HG02852 (cell line): Measurements from ENCODE around the gene IQGAP2.
"Not testable (repeated sequence)": the region's sequence is repeated elsewhere in the genome, so short reads cannot be mapped to it uniquely, and the experiment has no call there.

ENCODE experiments used
- ATAC-seq: cut with Tn5 transposase; IDR thresholded peaks from one replicate; pipeline ENCODE4 v1.9.1; 2021; ENCODE audit warnings: mild to moderate bottlenecking, moderate library complexity; ENCODE audit not compliant: unreplicated experiment

Gene IQGAP2

GRCh38 chr5:76493190-76493837 is 90.2 kb downstream of the IQGAP2 start:
- ATAC-seq: no peak

- ATAC-seq: no peak
Measured at GRCh38 chr5:76494201-76494600, 91.1 kb downstream of the IQGAP2 start.

GRCh38 chr5:76495870-76496269 is 92.8 kb downstream of the IQGAP2 start:
- no peak for ATAC-seq

- ATAC-seq: no peak
Measured at GRCh38 chr5:76497065-76497460, 94.0 kb downstream of the IQGAP2 start.

- ATAC-seq: no peak
Measured at GRCh38 chr5:76497986-76498717, 95.1 kb downstream of the IQGAP2 start.

DNA sequence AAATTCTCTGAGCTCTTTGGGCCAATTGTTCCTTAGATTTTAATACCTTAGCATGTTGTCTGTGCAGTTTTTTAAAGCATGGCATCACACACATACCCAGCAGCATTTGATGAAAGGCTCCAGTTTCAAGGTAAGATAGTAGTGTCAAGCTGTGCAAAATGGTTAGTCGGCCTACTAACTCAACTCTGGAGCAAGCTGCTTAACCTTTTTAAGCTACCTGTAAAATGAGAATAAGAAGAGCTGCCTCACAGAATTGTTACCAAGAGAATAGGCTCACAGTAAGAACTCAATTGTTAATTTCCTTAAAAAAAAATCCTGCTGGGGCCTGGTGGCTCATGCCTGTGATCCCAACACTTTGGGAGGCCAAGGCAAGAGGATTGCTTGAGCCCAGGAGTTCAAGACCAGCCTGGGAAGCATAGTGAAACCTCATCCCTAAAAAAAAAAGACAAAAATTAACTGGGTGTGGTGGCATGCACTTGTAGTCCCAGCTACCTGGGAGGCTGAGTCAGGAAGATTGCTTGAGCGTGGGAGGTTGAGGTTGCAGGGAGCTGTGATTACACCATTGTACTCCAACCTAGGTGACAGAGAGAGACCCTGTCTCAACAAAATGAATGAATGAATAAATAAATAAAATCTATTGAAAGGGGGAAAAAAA is 96.5 kb downstream of the IQGAP2 start:
- no peak for ATAC-seq

DNA sequence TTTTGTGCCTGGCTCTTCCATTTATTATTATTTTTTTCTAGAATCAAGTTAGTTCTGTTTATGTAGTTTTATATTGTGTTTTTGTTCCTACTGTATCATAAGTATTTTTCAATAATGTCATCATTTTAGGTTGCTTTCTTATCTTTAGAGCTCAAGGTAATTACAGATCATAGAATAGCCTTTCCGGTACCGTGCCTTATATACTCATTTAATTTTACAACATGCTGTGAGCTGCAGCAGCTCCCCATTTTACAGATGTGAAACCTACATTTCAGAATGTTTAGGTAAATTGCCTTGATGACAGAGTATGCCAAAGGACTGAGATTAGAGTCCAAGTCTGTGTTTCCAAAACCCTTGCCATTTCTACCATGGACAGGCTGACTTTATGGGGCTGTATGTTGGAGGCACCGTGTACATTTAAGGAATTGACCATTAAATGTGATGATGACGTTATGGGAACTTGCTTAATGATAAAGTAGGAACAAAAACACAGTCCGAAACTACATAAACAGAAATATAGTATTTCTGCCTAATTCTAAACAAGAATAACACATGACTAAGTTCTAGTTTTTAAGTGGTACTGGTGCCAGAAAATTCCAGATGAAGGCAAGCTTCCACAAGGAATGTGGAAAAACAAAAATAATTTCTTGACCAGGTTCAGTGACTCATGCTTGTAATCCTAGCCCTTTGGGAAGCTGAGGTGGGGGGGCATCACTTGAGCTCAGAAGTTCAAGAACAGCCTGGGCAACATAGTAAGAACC is 97.7 kb downstream of the IQGAP2 start:
- no peak for ATAC-seq

DNA sequence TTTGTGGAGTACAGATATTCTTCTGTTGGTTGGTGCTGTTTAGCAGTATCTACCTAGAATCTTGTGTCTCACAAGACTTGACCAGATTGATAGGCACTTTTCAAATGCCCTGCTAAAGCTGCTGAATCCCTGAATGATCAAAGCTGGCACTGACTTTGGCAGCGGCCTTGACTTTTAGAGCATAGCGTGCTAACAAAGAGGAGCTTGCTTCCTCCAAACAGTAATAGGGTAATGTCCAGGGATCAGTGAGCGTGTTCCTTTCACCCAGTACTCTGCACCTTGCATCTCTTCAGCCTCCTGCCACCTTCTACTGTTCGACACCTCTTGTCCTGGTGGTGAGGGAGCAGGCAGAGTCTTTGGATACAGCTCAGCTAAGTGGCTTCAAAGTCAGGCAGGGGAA is 100.8 kb downstream of the IQGAP2 start:
- no peak for ATAC-seq

- no peak for ATAC-seq
Measured at GRCh38 chr5:76504901-76505564, 101.9 kb downstream of the IQGAP2 start.

DNA sequence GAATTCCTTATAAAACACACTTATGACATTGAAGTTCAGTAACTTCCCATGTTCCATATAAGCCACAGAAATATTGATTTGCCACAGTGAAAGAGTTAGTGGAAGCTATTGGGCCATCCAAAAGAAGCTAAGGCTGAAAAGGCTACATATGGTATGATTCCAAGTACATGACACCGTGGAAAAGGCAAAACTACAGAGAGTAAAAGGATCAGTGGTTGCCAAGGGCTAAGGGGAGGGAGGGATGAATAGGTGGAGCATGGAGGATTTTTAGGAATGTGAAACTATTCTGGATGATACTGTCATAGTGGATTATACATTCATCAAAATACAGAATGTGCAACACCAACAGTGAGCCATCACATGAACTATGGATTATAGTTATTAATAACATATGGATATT is 110.4 kb downstream of the IQGAP2 start:
- ATAC-seq: no peak

GRCh38 chr5:76514292-76514691 is 111.2 kb downstream of the IQGAP2 start:
- ATAC-seq: no peak

DNA sequence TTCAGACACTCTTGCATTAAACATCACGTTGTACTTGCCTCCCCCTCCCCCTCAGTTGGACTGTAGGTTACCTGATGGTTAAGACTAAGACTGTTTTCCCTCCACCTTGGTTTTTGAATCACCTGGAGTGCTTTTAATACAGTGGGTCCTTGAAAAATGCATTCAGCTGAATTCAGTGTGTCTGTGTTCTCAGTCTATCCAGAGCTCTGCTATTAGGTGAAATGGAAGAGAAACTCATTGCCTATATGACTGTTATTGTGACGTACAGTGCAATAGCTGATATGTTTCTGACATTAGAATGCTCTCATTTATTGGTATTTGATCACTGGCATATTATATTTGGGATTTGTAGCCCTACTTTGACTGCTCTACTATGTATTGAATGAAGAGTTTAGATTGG is 111.6 kb downstream of the IQGAP2 start:
- no peak for ATAC-seq

GRCh38 chr5:76517334-76517733 is 114.2 kb downstream of the IQGAP2 start:
- no peak for ATAC-seq

- not testable (repeated sequence) for ATAC-seq
Measured at GRCh38 chr5:76518246-76518645, 115.2 kb downstream of the IQGAP2 start.

GRCh38 chr5:76521240-76521758 is 118.2 kb downstream of the IQGAP2 start:
- ATAC-seq: peak; percentile 72

- ATAC-seq: no peak
Measured at GRCh38 chr5:76522103-76522935, 119.2 kb downstream of the IQGAP2 start.

GRCh38 chr5:76524101-76524835 is 121.2 kb downstream of the IQGAP2 start:
- no peak for ATAC-seq

- ATAC-seq: no peak
Measured at GRCh38 chr5:76524868-76525267, 121.8 kb downstream of the IQGAP2 start.

GRCh38 chr5:76525956-76526355 is 122.9 kb downstream of the IQGAP2 start:
- no peak for ATAC-seq
